Uterus (tissue), 2 donors: Measurements from ENCODE around the gene ZFAND3.

ENCODE experiments used
- CTCF ChIP-seq, 4 experiments: fragments of 200-600 bp in 2 of 4; fragments of 450-650 bp in 2 of 4; sonication (generic) in 2 of 4; IDR thresholded peaks; one replicate each; pipeline ENCODE4 v1.5.1; 2016 to 2019; ENCODE audit warnings: antibody characterized with exemption in 4 of 4, mild to moderate bottlenecking in 2 of 4, moderate library complexity in 1 of 4
- POLR2A ChIP-seq, 2 donors: fragments of 450-650 bp; IDR thresholded peaks; one replicate each; pipeline ENCODE4 v1.6.1; 2016; ENCODE audit warnings: antibody characterized with exemption in 2 of 2, mild to moderate bottlenecking in 1 of 2, moderate library complexity in 1 of 2

GRCh38 chr6:38156818-38157565 lies 337.5 kb downstream of the ZFAND3 start:
- no peak for TF ChIP-seq POLR2A (IDR thresholded peaks at IDR 0.05)
- TF ChIP-seq CTCF (IDR thresholded peaks at IDR 0.05) = no peak
